ENCODE measurements around the gene TUBGCP6. TPM values are rescaled to one million over a fixed set of nuclear protein-coding genes. Genes with fewer than 3 reads are reported as not detected.

The TUBGCP6 gene
- total RNA-seq, 1 experiment from 2014 or later = 31.0 TPM

GRCh38 chr22:50267591-50268390, 23.0 kb upstream of the TUBGCP6 start:
- BruUV-seq (replicated peaks) = no TSS peak
- no peaks in the 10 kb centered on the region for H3K36me3 ChIP-seq (ENCODE audit: insufficient read depth, low read length, poor library complexity, severe bottlenecking)
- H3K4me3 ChIP-seq (ENCODE audit: low read depth, low read length, poor library complexity, severe bottlenecking) = peak overlapping the region; percentile 38
- DNase-seq (ENCODE audit: low spot score) = peak; percentile 75
- peaks cover 40% of the 10 kb centered on the region for H3K4me1 ChIP-seq (ENCODE audit: insufficient read depth, low read length, poor library complexity, severe bottlenecking)
- ChIA-PET POLR2A (ENCODE audit: low non-redundant PET) (no interaction called here), CTCF (interaction anchor here (0.6 to 1.2 kb wide), 4 partner anchors 15 to 499 kb away, joined by 3 to 7 read pairs (median 4); no protein-coding TSS in a partner anchor)
- no peaks in the 10 kb centered on the region for H3K27me3 ChIP-seq (replicated peaks; ENCODE audit: insufficient read depth, low read depth, low read length, poor library complexity)
- no peak for TF ChIP-seq EZH2 (IDR thresholded peaks at IDR 0.05; ENCODE audit: borderline replicate concordance, low read depth, low read length, poor library complexity, severe bottlenecking)
- peak; percentile 45; the same call in 1 of the 2 replicates for TF ChIP-seq CTCF (conservative IDR thresholded peaks at IDR 0.05; ENCODE audit: low read depth, low read length)
- intact Hi-C loops (cut with micrococcal nuclease; ENCODE audit: unreplicated experiment) = no loop called here
- H3K9me3 ChIP-seq (ENCODE audit: low read depth, low read length, poor library complexity, severe bottlenecking) = no peaks in the 10 kb centered on the region
- peak overlapping the region; percentile 8 for H3K27ac ChIP-seq (ENCODE audit: low read depth, low read length, poor library complexity, severe bottlenecking)

GRCh38 chr22:50266994-50267393, 22.2 kb upstream of the TUBGCP6 start:
- no peaks in the 10 kb centered on the region for H3K36me3 ChIP-seq (ENCODE audit: insufficient read depth, low read length, poor library complexity, severe bottlenecking)
- no peak overlapping the region for H3K27ac ChIP-seq (ENCODE audit: low read depth, low read length, poor library complexity, severe bottlenecking)
- intact Hi-C loops (cut with micrococcal nuclease; ENCODE audit: unreplicated experiment) = no loop called here
- H3K4me3 ChIP-seq (ENCODE audit: low read depth, low read length, poor library complexity, severe bottlenecking) = no peak overlapping the region
- no peaks in the 10 kb centered on the region for H3K27me3 ChIP-seq (replicated peaks; ENCODE audit: insufficient read depth, low read depth, low read length, poor library complexity)
- peaks cover 43% of the 10 kb centered on the region for H3K4me1 ChIP-seq (ENCODE audit: insufficient read depth, low read length, poor library complexity, severe bottlenecking)
- CTCF ChIA-PET = interaction anchor here (1.2 kb wide), 1 partner anchor 14 kb away, joined by 3 read pairs; no protein-coding TSS in a partner anchor
- BruUV-seq (replicated peaks) = no TSS peak
- DNase-seq (ENCODE audit: low spot score) = no peak
- TF ChIP-seq EZH2 (IDR thresholded peaks at IDR 0.05; ENCODE audit: borderline replicate concordance, low read depth, low read length, poor library complexity, severe bottlenecking) = no peak
- TF ChIP-seq CTCF (conservative IDR thresholded peaks at IDR 0.05; ENCODE audit: low read depth, low read length) = no peak
- no peaks in the 10 kb centered on the region for H3K9me3 ChIP-seq (ENCODE audit: low read depth, low read length, poor library complexity, severe bottlenecking)
- POLR2A ChIA-PET (ENCODE audit: low non-redundant PET) = interaction anchor here (0.5 kb wide), 1 partner anchor 360 kb away, joined by 3 read pairs; no protein-coding TSS in a partner anchor

GRCh38 chr22:50264946-50265669, 20.3 kb upstream of the TUBGCP6 start:
- Histone ChIP-seq H3K4me3 (ENCODE audit: low read depth, low read length, poor library complexity, severe bottlenecking) (no peak overlapping the region), H3K4me1 (ENCODE audit: insufficient read depth, low read length, poor library complexity, severe bottlenecking) (peaks cover 31% of the 10 kb centered on the region), H3K27ac (ENCODE audit: low read depth, low read length, poor library complexity, severe bottlenecking) (no peak overlapping the region), H3K36me3 (ENCODE audit: insufficient read depth, low read length, poor library complexity, severe bottlenecking) (no peaks in the 10 kb centered on the region), H3K27me3 (replicated peaks; ENCODE audit: insufficient read depth, low read depth, low read length, poor library complexity) (no peaks in the 10 kb centered on the region), H3K9me3 (ENCODE audit: low read depth, low read length, poor library complexity, severe bottlenecking) (no peaks in the 10 kb centered on the region)
- TF ChIP-seq CTCF (conservative IDR thresholded peaks at IDR 0.05; ENCODE audit: low read depth, low read length) (no peak), EZH2 (IDR thresholded peaks at IDR 0.05; ENCODE audit: borderline replicate concordance, low read depth, low read length, poor library complexity, severe bottlenecking) (no peak)
- ChIA-PET POLR2A (ENCODE audit: low non-redundant PET) (no interaction called here), CTCF (interaction anchor here (0.6 kb wide), 1 partner anchor 77 kb away, joined by 3 read pairs; no protein-coding TSS in a partner anchor)
- DNase-seq (ENCODE audit: low spot score) = no peak
- intact Hi-C loops (cut with micrococcal nuclease; ENCODE audit: unreplicated experiment) = no loop called here
- no TSS peak for BruUV-seq (replicated peaks)

Data from A673 (cell line).